WTC11 (cell line): ENCODE data around the gene MDM4. TPM values are rescaled to one million over a fixed set of nuclear protein-coding genes. Genes with fewer than 3 reads are reported as not detected.

Source experiments
- ATAC-seq: fragments of 200-7000 bp; cut with Tn5 transposase; 2 replicates; pipeline ENCODE4 v1.10.0; 2021; ENCODE audit warnings: mild to moderate bottlenecking, moderate library complexity
- Bru-seq: library from RNA; stranded (reverse); fragments of 400-500 nt; gene quantifications from one replicate; lab custom pipeline; 2021; lab: Mats Ljungman, UMichigan
- CTCF ChIA-PET: fragments of 300-600 bp; sonication (Branson Sonifier 250); formaldehyde crosslinking; loops from one replicate; lab custom pipeline; 2021; ENCODE audit warnings: antibody characterized with exemption; lab: Charles Lee
- POLR2A ChIA-PET: fragments of 350-600 bp; sonication (Branson Sonifier 250); formaldehyde crosslinking; loops from one replicate; lab custom pipeline; 2021; ENCODE audit warnings: antibody characterized with exemption; lab: Charles Lee
- DNase-seq: peaks from one replicate; pipeline ENCODE4 v3.0.0; 2021; ENCODE audit warnings: low spot score
- H3K27ac Mint-ChIP-seq: 2 replicates; pipeline ENCODE4 v1.8.0; 2021; ENCODE audit warnings: mixed read lengths
- H3K27me3 Mint-ChIP-seq: 2 replicates; pipeline ENCODE4 v1.8.0; 2021; ENCODE audit warnings: low read depth, mild to moderate bottlenecking, moderate library complexity, mixed read lengths
- H3K36me3 Mint-ChIP-seq: 2 replicates; pipeline ENCODE4 v1.8.0; 2021; ENCODE audit warnings: mixed read lengths
- H3K4me1 Mint-ChIP-seq: 2 replicates; pipeline ENCODE4 v1.8.0; 2022; ENCODE audit warnings: mixed read lengths
- H3K4me3 Mint-ChIP-seq: 2 replicates; pipeline ENCODE4 v1.8.0; 2021; ENCODE audit warnings: mild to moderate bottlenecking, moderate library complexity, mixed read lengths
- H3K9me3 Mint-ChIP-seq: 2 replicates; pipeline ENCODE4 v1.8.0; 2021; ENCODE audit warnings: mixed read lengths
- AR ChIP-seq: fragments of 250-450 bp; sonication (Bioruptor Pico); IDR thresholded peaks from 2 replicates; pipeline ENCODE4 v1.9.0; 2021; ENCODE audit warnings: mild to moderate bottlenecking
- ATF1 ChIP-seq: sonication (generic); formaldehyde crosslinking; IDR thresholded peaks from 2 replicates; pipeline ENCODE4 v1.8.1; 2023; ENCODE audit warnings: mild to moderate bottlenecking, moderate library complexity, missing genetic modification reagents
- CBFB ChIP-seq: sonication (generic); formaldehyde crosslinking; IDR thresholded peaks from 2 replicates; pipeline ENCODE4 v1.8.1; 2022; ENCODE audit warnings: mild to moderate bottlenecking, low read depth, missing genetic modification reagents
- CDX4 ChIP-seq: fragments of 250-450 bp; sonication (Bioruptor Pico); IDR thresholded peaks from 2 replicates; pipeline ENCODE4 v1.9.0; 2021; ENCODE audit warnings: moderate library complexity, mild to moderate bottlenecking, inconsistent platforms, borderline replicate concordance
- CREB1 ChIP-seq: sonication (generic); formaldehyde crosslinking; IDR thresholded peaks from 2 replicates; pipeline ENCODE4 v1.8.0; 2023; ENCODE audit warnings: mild to moderate bottlenecking, missing genetic modification reagents
- ERG ChIP-seq: fragments of 250-450 bp; sonication (Bioruptor Pico); IDR thresholded peaks from 2 replicates; pipeline ENCODE4 v1.8.0; 2021; ENCODE audit warnings: mild to moderate bottlenecking
- FOXJ3 ChIP-seq: sonication (generic); formaldehyde crosslinking; IDR thresholded peaks from 2 replicates; pipeline ENCODE4 v1.9.0; 2021; ENCODE audit warnings: missing genetic modification reagents, mild to moderate bottlenecking, borderline replicate concordance
- FOXP1 ChIP-seq: sonication (generic); formaldehyde crosslinking; IDR thresholded peaks from 2 replicates; pipeline ENCODE4 v1.8.0; 2022; ENCODE audit warnings: missing genetic modification reagents, mild to moderate bottlenecking, moderate library complexity, borderline replicate concordance
- HMGXB4 ChIP-seq: sonication (generic); formaldehyde crosslinking; IDR thresholded peaks from 2 replicates; pipeline ENCODE4 v1.8.1; 2023; ENCODE audit warnings: mild to moderate bottlenecking, moderate library complexity, missing genetic modification reagents
- NFATC4 ChIP-seq: fragments of 250-450 bp; sonication (Bioruptor Pico); IDR thresholded peaks from 2 replicates; pipeline ENCODE4 v1.9.0; 2021; ENCODE audit warnings: mild to moderate bottlenecking
- NFYB ChIP-seq: sonication (generic); formaldehyde crosslinking; conservative IDR thresholded peaks from 2 replicates; pipeline ENCODE4 v1.8.0; 2022; ENCODE audit warnings: low read depth, missing genetic modification reagents
- PRRX2 ChIP-seq: fragments of 250-450 bp; sonication (Bioruptor Pico); IDR thresholded peaks from 2 replicates; pipeline ENCODE4 v1.8.0; 2021; ENCODE audit warnings: mild to moderate bottlenecking
- TCF7 ChIP-seq: sonication (generic); formaldehyde crosslinking; IDR thresholded peaks from 2 replicates; pipeline ENCODE4 v1.8.0; 2022; ENCODE audit warnings: mild to moderate bottlenecking, low read depth, missing genetic modification reagents, moderate library complexity
- TEAD1 ChIP-seq: sonication (generic); formaldehyde crosslinking; IDR thresholded peaks from 2 replicates; pipeline ENCODE4 v1.8.0; 2022; ENCODE audit warnings: mild to moderate bottlenecking, missing genetic modification reagents
- ZBTB43 ChIP-seq: sonication (generic); formaldehyde crosslinking; IDR thresholded peaks from 2 replicates; pipeline ENCODE4 v1.8.1; 2023; ENCODE audit warnings: mild to moderate bottlenecking, missing genetic modification reagents
- ZNF121 ChIP-seq: sonication (generic); formaldehyde crosslinking; IDR thresholded peaks from 2 replicates; pipeline ENCODE4 v1.8.0; 2023; ENCODE audit warnings: missing genetic modification reagents
- ZNF281 ChIP-seq: sonication (generic); formaldehyde crosslinking; IDR thresholded peaks from 2 replicates; pipeline ENCODE4 v1.8.0; 2023; ENCODE audit warnings: mild to moderate bottlenecking, missing genetic modification reagents
- ZNF396 ChIP-seq: fragments of 250-450 bp; sonication (Bioruptor Pico); IDR thresholded peaks from 2 replicates; pipeline ENCODE4 v1.8.0; 2021; ENCODE audit warnings: mild to moderate bottlenecking, moderate library complexity, borderline replicate concordance
- ZNF423 ChIP-seq: fragments of 250-450 bp; sonication (Bioruptor Pico); IDR thresholded peaks from 2 replicates; pipeline ENCODE4 v2.1.2; 2022; ENCODE audit warnings: mild to moderate bottlenecking, moderate library complexity
- long read RNA-seq, 3 experiments: library from RNA in 1 of 3; library from capped mRNA in 1 of 3; library from polyadenylated mRNA in 1 of 3; unstranded in 2 of 3; stranded (forward) in 1 of 3; transcript quantifications; one replicate each; pipeline ENCODE4 v2.0.0, GENCODE V29; 2021
- total RNA-seq: library from RNA; stranded (reverse); gene quantifications from 3 replicates; pipeline ENCODE4 v1.2.3, GENCODE V29; 2021
- TF ChIP-seq, protein P1 (sequence below): fragments of 250-450 bp; sonication (Bioruptor Pico); IDR thresholded peaks from 2 replicates; pipeline ENCODE4 v1.9.0; 2021; ENCODE audit warnings: mild to moderate bottlenecking, borderline replicate concordance

MDM4 gene
- total RNA-seq (73.5 to 76.2 TPM (median 74.1 TPM) in 3 replicates), Bru-seq, nascent RNA (percentile 93 among the genes with signal in this experiment)
- long read RNA-seq, experiment 1, partial matches to known transcripts = 11 of 38 reads
- long read RNA-seq, experiment 1, other reads (novel, unspliced or antisense) = 27 of 38 reads
- long read RNA-seq, experiment 2, full-length matches to known transcripts = 2 of 17 reads
- long read RNA-seq, experiment 2, partial matches to known transcripts = 3 of 17 reads
- long read RNA-seq, experiment 2, other reads (novel, unspliced or antisense) = 12 of 17 reads
- long read RNA-seq, experiment 3, full-length matches to known transcripts = 2 of 5 reads
- long read RNA-seq, experiment 3, partial matches to known transcripts = 0 of 5 reads
- long read RNA-seq, experiment 3, other reads (novel, unspliced or antisense) = 3 of 5 reads

GRCh38 chr1:204516180-204516879 is at the start of gene MDM4:
TSS of gene MDM4 (plus strand) at chr1:204516406. CDS start at chr1:204525519, 9,113 bp downstream.
- Mint-ChIP-seq H3K36me3 (peaks cover 21% of the 10 kb centered on the region), H3K9me3 (no peaks in the 10 kb centered on the region), H3K27ac (no peak within 1 kb of the TSS), H3K27me3 (peaks cover under 1% of the 10 kb centered on the region; the same call in 1 of the 2 replicates), H3K4me1 (peaks cover 12% of the 10 kb centered on the region), H3K4me3 (no peak within 1 kb of the TSS)
- ChIA-PET POLR2A (interaction anchor here (0.6 to 2.2 kb wide), 13 partner anchors 9 to 605 kb away, joined by 3 to 38 read pairs (median 3); partner anchors contain the start of genes GOLT1A, PIK3C2B and RBBP5), CTCF (interaction anchor here (0.7 to 3.5 kb wide), 18 partner anchors 10 to 291 kb away, joined by 3 to 30 read pairs (median 6); partner anchors contain the start of gene PIK3C2B)
- DNase-seq (peak; percentile 91), ATAC-seq (peak; percentile 98)
- no peak for TF ChIP-seq TCF7 (CRISPR knock-in tag)
- no peak for TF ChIP-seq NFATC4 (CRISPR knock-in tag)
- TF ChIP-seq NFYB (CRISPR knock-in tag) = no peak
- TF ChIP-seq ZBTB43 (CRISPR knock-in tag) = 0 out of 2 replicates have a peak, but pooled peaks have one; percentile 79
- TF ChIP-seq FOXP1 (CRISPR knock-in tag) = peak; percentile 91
- TF ChIP-seq ZNF396 (CRISPR knock-in tag) = no peak
- TF ChIP-seq, protein P1, sequence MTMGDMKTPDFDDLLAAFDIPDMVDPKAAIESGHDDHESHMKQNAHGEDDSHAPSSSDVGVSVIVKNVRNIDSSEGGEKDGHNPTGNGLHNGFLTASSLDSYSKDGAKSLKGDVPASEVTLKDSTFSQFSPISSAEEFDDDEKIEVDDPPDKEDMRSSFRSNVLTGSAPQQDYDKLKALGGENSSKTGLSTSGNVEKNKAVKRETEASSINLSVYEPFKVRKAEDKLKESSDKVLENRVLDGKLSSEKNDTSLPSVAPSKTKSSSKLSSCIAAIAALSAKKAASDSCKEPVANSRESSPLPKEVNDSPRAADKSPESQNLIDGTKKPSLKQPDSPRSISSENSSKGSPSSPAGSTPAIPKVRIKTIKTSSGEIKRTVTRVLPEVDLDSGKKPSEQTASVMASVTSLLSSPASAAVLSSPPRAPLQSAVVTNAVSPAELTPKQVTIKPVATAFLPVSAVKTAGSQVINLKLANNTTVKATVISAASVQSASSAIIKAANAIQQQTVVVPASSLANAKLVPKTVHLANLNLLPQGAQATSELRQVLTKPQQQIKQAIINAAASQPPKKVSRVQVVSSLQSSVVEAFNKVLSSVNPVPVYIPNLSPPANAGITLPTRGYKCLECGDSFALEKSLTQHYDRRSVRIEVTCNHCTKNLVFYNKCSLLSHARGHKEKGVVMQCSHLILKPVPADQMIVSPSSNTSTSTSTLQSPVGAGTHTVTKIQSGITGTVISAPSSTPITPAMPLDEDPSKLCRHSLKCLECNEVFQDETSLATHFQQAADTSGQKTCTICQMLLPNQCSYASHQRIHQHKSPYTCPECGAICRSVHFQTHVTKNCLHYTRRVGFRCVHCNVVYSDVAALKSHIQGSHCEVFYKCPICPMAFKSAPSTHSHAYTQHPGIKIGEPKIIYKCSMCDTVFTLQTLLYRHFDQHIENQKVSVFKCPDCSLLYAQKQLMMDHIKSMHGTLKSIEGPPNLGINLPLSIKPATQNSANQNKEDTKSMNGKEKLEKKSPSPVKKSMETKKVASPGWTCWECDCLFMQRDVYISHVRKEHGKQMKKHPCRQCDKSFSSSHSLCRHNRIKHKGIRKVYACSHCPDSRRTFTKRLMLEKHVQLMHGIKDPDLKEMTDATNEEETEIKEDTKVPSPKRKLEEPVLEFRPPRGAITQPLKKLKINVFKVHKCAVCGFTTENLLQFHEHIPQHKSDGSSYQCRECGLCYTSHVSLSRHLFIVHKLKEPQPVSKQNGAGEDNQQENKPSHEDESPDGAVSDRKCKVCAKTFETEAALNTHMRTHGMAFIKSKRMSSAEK (CRISPR knock-in tag) = no peak
- no peak for TF ChIP-seq FOXJ3 (CRISPR knock-in tag)
- TF ChIP-seq ZNF423 (CRISPR knock-in tag) = peak; percentile 57; the same call in 1 of the 2 replicates
- no peak for TF ChIP-seq ERG (CRISPR knock-in tag)
- TF ChIP-seq HMGXB4 (CRISPR knock-in tag) = peak; percentile 94; the same call in 1 of the 2 replicates
- TF ChIP-seq TEAD1 (CRISPR knock-in tag) = peak; percentile 83; the same call in 1 of the 2 replicates
- TF ChIP-seq ZNF281 = peak; percentile 99
- TF ChIP-seq PRRX2 (CRISPR knock-in tag) = no peak; the same call in 1 of the 2 replicates
- no peak for TF ChIP-seq AR (CRISPR knock-in tag)
- no peak for TF ChIP-seq CBFB (CRISPR knock-in tag)
- no peak for TF ChIP-seq CDX4
- no peak for TF ChIP-seq ATF1 (CRISPR knock-in tag)
- TF ChIP-seq ZNF121 (CRISPR knock-in tag) = no peak
- TF ChIP-seq CREB1 = peak; percentile 85
